K562 (cell line): ENCODE results near the gene KLHL25. TPM values are rescaled to one million over a fixed set of nuclear protein-coding genes. Genes with fewer than 3 reads are reported as not detected.

Experiments
- ATAC-seq: fragments of 200-7000 bp; cut with Tn5 transposase; 3 replicates; pipeline ENCODE4 v1.9.1; 2020; ENCODE audit warnings: moderate library complexity
- BruUV-seq: library from RNA; stranded (reverse); fragments of 400-500 nt; replicated peaks from 2 replicates; lab custom pipeline; 2021; lab: Mats Ljungman, UMichigan
- CTCF ChIA-PET: fragments of 300-600 bp; formaldehyde crosslinking; extraction: SDS; loops from one replicate; lab custom pipeline; 2021; ENCODE audit warnings: low intra/inter-chr PET ratio; lab: Yijun Ruan, JAX
- POLR2A ChIA-PET: fragments of 300-600, 350-650 bp; sonication (Branson Sonifier 250); formaldehyde crosslinking; extraction: SDS; loops from one replicate; lab custom pipeline; 2021; ENCODE audit warnings: antibody characterized with exemption, inconsistent platforms; lab: Yijun Ruan, JAX
- DNase-seq, 4 experiments: peaks; one replicate each; pipeline versions ENCODE4 v3.0.0 to v3.0.0-alpha.2; 2011 to 2018; ENCODE audit warnings: low spot score in 3 of 4, mixed read lengths in 3 of 4; ENCODE audit errors: extremely low read depth in 1 of 4
- FAIRE-seq: peaks from 2 replicates; lab custom pipeline; 2011; peaks lifted over from hg19 to GRCh38; lab: Jason Lieb, UNC
- H2AFZ ChIP-seq: 2 replicates; pipeline ENCODE4 v1.6.0; 2011; ENCODE audit warnings: low read depth, low read length, control low read depth, inconsistent platforms
- H3K27ac ChIP-seq: fragments of 200-600 bp; 3 replicates; pipeline ENCODE4 v1.8.0; 2011; ENCODE audit warnings: low read depth, mild to moderate bottlenecking, control low read depth, inconsistent platforms, low read length, moderate library complexity, mixed read lengths; ENCODE audit errors: extremely low read depth
- H3K27me3 ChIP-seq, 2 experiments: fragments of 300-600 bp in 1 of 2; 2 replicates in 1 of 2; 3 replicates in 1 of 2; pipeline versions ENCODE4 v1.6.0 to v1.8.0; 2011; ENCODE audit warnings: inconsistent platforms in 2 of 2, low read length in 2 of 2, mild to moderate bottlenecking in 1 of 2, mixed read lengths in 1 of 2, moderate library complexity in 1 of 2; ENCODE audit not compliant: control insufficient read depth in 2 of 2, insufficient read depth in 2 of 2
- H3K36me3 ChIP-seq: fragments of 300-600 bp; 3 replicates; pipeline ENCODE4 v1.8.0; 2011; ENCODE audit warnings: mild to moderate bottlenecking, low read length, inconsistent platforms; ENCODE audit not compliant: control insufficient read depth, insufficient read depth
- H3K4me1 ChIP-seq, 2 experiments: fragments of 200-600 bp in 1 of 2; replicated peaks in 1 of 2; 2 replicates in 1 of 2; 3 replicates in 1 of 2; pipeline versions ENCODE4 v1.5.1 to v1.8.0; 2011; ENCODE audit warnings: inconsistent platforms in 2 of 2, low read length in 2 of 2, mild to moderate bottlenecking in 1 of 2, mixed read lengths in 1 of 2, moderate library complexity in 1 of 2; ENCODE audit not compliant: control insufficient read depth in 2 of 2, insufficient read depth in 2 of 2
- H3K4me2 ChIP-seq: 2 replicates; pipeline ENCODE4 v1.6.1; 2011; ENCODE audit warnings: low read length, control low read depth, inconsistent platforms, mixed read lengths; ENCODE audit not compliant: insufficient read depth
- H3K4me3 ChIP-seq: fragments of 200-600 bp; sonication (generic), shearing (Covaris generic); 2 replicates; pipeline ENCODE4 v1.5.1; 2016; ENCODE audit warnings: control low read depth, inconsistent platforms
- H3K79me2 ChIP-seq: fragments of 200-600 bp; 3 replicates; pipeline ENCODE4 v1.8.0; 2011; ENCODE audit warnings: low read length, inconsistent platforms; ENCODE audit not compliant: control insufficient read depth, insufficient read depth
- H3K9ac ChIP-seq, 2 experiments: 2 replicates each; pipeline versions ENCODE4 v1.6.0 to v1.6.1; 2011; ENCODE audit warnings: low read depth in 2 of 2, low read length in 2 of 2, control low read depth in 1 of 2, inconsistent platforms in 1 of 2, mild to moderate bottlenecking in 1 of 2, mixed read lengths in 1 of 2; ENCODE audit not compliant: insufficient read depth in 1 of 2
- H3K9me1 ChIP-seq: one replicate; pipeline ENCODE4 v1.6.0; 2011; ENCODE audit warnings: inconsistent platforms, mild to moderate bottlenecking, low read length, moderate library complexity; ENCODE audit not compliant: control insufficient read depth, insufficient read depth
- H3K9me3 ChIP-seq: replicated peaks from 2 replicates; pipeline ENCODE4 v1.5.1; 2011; ENCODE audit warnings: low read depth, low read length, inconsistent platforms; ENCODE audit not compliant: control insufficient read depth, insufficient read depth
- H4K20me1 ChIP-seq: replicated peaks from 2 replicates; pipeline ENCODE4 v1.6.1; 2011; ENCODE audit warnings: low read length, inconsistent platforms, mixed read lengths; ENCODE audit not compliant: control insufficient read depth, insufficient read depth
- FOSL1 ChIP-seq: fragments of 200-800 bp; sonication (Bioruptor generic); conservative IDR thresholded peaks from 2 replicates; pipeline ENCODE4 v1.6.1; 2016; ENCODE audit warnings: missing genetic modification characterization, missing compliant biosample characterization
- HEY1 ChIP-seq: fragments of 250-450 bp; sonication (Bioruptor Pico); IDR thresholded peaks from 2 replicates; pipeline ENCODE4 v1.5.0; 2020; ENCODE audit warnings: mild to moderate bottlenecking, moderate library complexity, borderline replicate concordance
- MAX ChIP-seq: sonication (generic); formaldehyde crosslinking; IDR thresholded peaks from 2 replicates; pipeline ENCODE4 v1.9.0; 2022; ENCODE audit warnings: mild to moderate bottlenecking, missing genetic modification reagents
- NR1H2 ChIP-seq: sonication (generic); formaldehyde crosslinking; IDR thresholded peaks from 2 replicates; pipeline ENCODE4 v1.4.0; 2020; ENCODE audit warnings: mild to moderate bottlenecking, missing genetic modification reagents
- NUFIP1 ChIP-seq: fragments of 450-650 bp; IDR thresholded peaks from 2 replicates; pipeline ENCODE4 v1.6.1; 2018; ENCODE audit not compliant: partially characterized antibody
- ZNF717 ChIP-seq: fragments of 250-450 bp; sonication (Bioruptor Pico); IDR thresholded peaks from 2 replicates; pipeline ENCODE4 v1.5.0; 2021
- ZNF778 ChIP-seq: fragments of 450-650 bp; formaldehyde crosslinking; IDR thresholded peaks from 2 replicates; pipeline ENCODE4 v1.4.0; 2020; ENCODE audit warnings: mild to moderate bottlenecking, moderate library complexity
- WGBS: fragments of 100-300 bp; shearing (Covaris generic); methylation state at CpG from one replicate; pipeline ENCODE4 v1.1.6; 2016; ENCODE audit warnings: low coverage, mixed read lengths; ENCODE audit not compliant: insufficient coverage; ENCODE audit errors: missing lambda C conversion rate; 5-methylcytosine and 5-hydroxymethylcytosine counted together
- in situ Hi-C: fragments of 300-500 bp; cut with MboI; formaldehyde crosslinking; loops from 4 replicates; pipeline ENCODE4 v1.15.0; 2018; ENCODE audit warnings: inconsistent platforms, mixed read lengths
- intact Hi-C: fragments of 100-400 bp; cut with micrococcal nuclease; formaldehyde crosslinking; loops from 2 replicates; pipeline ENCODE4 v1.14.2; 2022
- polyA plus RNA-seq, 8 experiments: library from polyadenylated mRNA; depleted of rRNA in 4 of 8; stranded (reverse) in 5 of 8; unstranded in 3 of 8; fragments of >200 nt; fragmentation: Nextera tagmentation in 2 of 8; fragmentation: Illumina TruSeq in 1 of 8; extraction: Ambion mirVana in 2 of 8; extraction: Trizol in 1 of 8; gene quantifications; 2 replicates each; pipeline versions ENCODE4 v1.2.1 to v1.2.3, GENCODE V29; 2011 to 2014; ENCODE audit warnings: inconsistent platforms in 1 of 8, missing spikeins in 1 of 8
- total RNA-seq, 7 experiments: library from RNA; depleted of rRNA in 6 of 7; stranded (reverse); fragments of >200 nt in 6 of 7; fragmentation: Illumina TruSeq in 2 of 7; extraction: Trizol in 2 of 7; gene quantifications; 2 replicates each; pipeline versions ENCODE4 v1.2.1 to v1.2.3, GENCODE V29; 2011 to 2021; ENCODE audit warnings: low replicate concordance in 1 of 7

Gene KLHL25
- total and polyA plus RNA-seq, 9 of the 15 experiments (the other 6 are each of a cell fraction or from before 2014, with no cell fraction given), result 0.04 to 0.14 (median 0.10) TPM; not detected in 3

GRCh38 chr15:85755942-85756341 lies 38.8 kb downstream of the KLHL25 start:
- 2% methylated on average over 4 of the region's 4 CpGs for WGBS
- Histone ChIP-seq H4K20me1 (no peaks in the 10 kb centered on the region; the same call in 1 of the 2 replicates), H3K4me1 (no peaks in the 10 kb centered on the region), H3K27ac (no peak overlapping the region), H3K4me2 (no peak overlapping the region)
- CTCF ChIA-PET, result no interaction called here
- intact Hi-C loops, result no loop called here
- POLR2A ChIA-PET, result interaction anchor here (0.6 kb wide), 1 partner anchor 22 kb away, joined by 4 read pairs; no protein-coding TSS in a partner anchor
- TF ChIP-seq HEY1 (no peak), NR1H2 (CRISPR knock-in tag) (no peak), FOSL1 (tag) (no peak), ZNF717 (CRISPR knock-in tag) (no peak), MAX (CRISPR knock-in tag) (no peak), ZNF778 (CRISPR knock-in tag) (no peak), NUFIP1 (no peak)
- TF ChIP-seq, all 486 proteins: peak for 0
- no peak for DNase-seq
- no peaks in the 10 kb centered on the region for H3K36me3 ChIP-seq
- in situ Hi-C loops, result no loop called here
- no peak for FAIRE-seq
- no peaks in the 10 kb centered on the region for H3K79me2 ChIP-seq
- H3K9me1 ChIP-seq, result peaks cover 3% of the 10 kb centered on the region
- no peak for ATAC-seq
- H3K9me3 ChIP-seq, result no peaks in the 10 kb centered on the region
- H2AFZ ChIP-seq, result no peak overlapping the region
- H3K9ac ChIP-seq, result no peak overlapping the region
- H3K27me3 ChIP-seq, result peaks cover 8 to 35% of the 10 kb centered on the region in 2 experiments; a peak in 3 of 5 replicates
- H3K4me3 ChIP-seq, result no peak overlapping the region
- BruUV-seq, result no TSS peak
